RWPE2 (cell line): ENCODE measurements around the gene FOXN3.

Experiments used
- ATAC-seq: fragments of 200-7000 bp; cut with Tn5 transposase; 3 replicates; pipeline ENCODE4 v1.9.1; 2021; ENCODE audit warnings: low read depth
- DNase-seq: peaks from one replicate; pipeline ENCODE4 v3.0.0-alpha.2; 2020; ENCODE audit warnings: low spot score
- H3K27ac ChIP-seq: fragments of 450-650 bp; 2 replicates; pipeline ENCODE4 v1.5.1; 2017; ENCODE audit warnings: mild to moderate bottlenecking; ENCODE audit not compliant: poor library complexity, severe bottlenecking
- H3K27me3 ChIP-seq: fragments of 250-450 bp; sonication (Bioruptor Pico); 2 replicates; pipeline ENCODE4 v1.5.1; 2021; ENCODE audit warnings: mild to moderate bottlenecking, moderate library complexity; ENCODE audit not compliant: insufficient read depth, poor library complexity, severe bottlenecking
- H3K36me3 ChIP-seq: fragments of 250-450 bp; sonication (Bioruptor Pico); 2 replicates; pipeline ENCODE4 v1.5.1; 2020; ENCODE audit warnings: low read depth, mild to moderate bottlenecking, moderate library complexity
- H3K4me1 ChIP-seq: fragments of 250-450 bp; sonication (Bioruptor Pico); 2 replicates; pipeline ENCODE4 v1.5.1; 2021; ENCODE audit warnings: mild to moderate bottlenecking, moderate library complexity; ENCODE audit not compliant: insufficient read depth, poor library complexity, severe bottlenecking
- H3K4me3 ChIP-seq: fragments of 250-450 bp; sonication (Bioruptor Pico); 2 replicates; pipeline ENCODE4 v1.5.1; 2021; ENCODE audit warnings: mild to moderate bottlenecking, moderate library complexity; ENCODE audit not compliant: severe bottlenecking
- H3K9me3 ChIP-seq: fragments of 250-450 bp; sonication (Bioruptor Pico); 2 replicates; pipeline ENCODE4 v1.5.1; 2021; ENCODE audit warnings: mild to moderate bottlenecking, moderate library complexity; ENCODE audit not compliant: severe bottlenecking
- CTCF ChIP-seq: fragments of 450-650 bp; IDR thresholded peaks from one replicate; pipeline ENCODE4 v1.5.1; 2017; ENCODE audit warnings: mild to moderate bottlenecking, moderate library complexity; ENCODE audit not compliant: poor library complexity, severe bottlenecking

The FOXN3 gene

DNA sequence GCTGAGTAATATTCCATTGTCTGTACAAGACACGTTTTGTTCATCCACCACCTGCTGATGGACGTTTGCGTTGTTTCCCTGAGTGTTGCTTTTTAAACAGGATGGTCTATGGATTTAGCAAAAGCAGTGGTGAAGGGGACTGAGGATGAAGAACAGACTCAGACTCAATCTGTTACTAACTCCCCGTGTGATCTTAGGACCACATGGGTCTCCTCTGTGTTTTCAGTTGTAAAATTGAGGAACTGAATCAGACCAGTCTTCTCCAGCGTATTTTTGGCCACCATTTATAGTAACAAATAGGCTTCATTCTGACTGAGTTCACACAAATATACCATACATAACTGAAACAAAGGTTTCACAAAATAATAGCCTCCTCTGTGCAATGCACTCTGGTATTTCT, 85.6 kb downstream of the FOXN3 start:
- ATAC-seq (no peak), DNase-seq (no peak)
- Histone ChIP-seq H3K4me3 (no peak overlapping the region), H3K27ac (no peak overlapping the region), H3K9me3 (no peaks in the 10 kb centered on the region), H3K27me3 (no peaks in the 10 kb centered on the region), H3K4me1 (no peaks in the 10 kb centered on the region), H3K36me3 (no peaks in the 10 kb centered on the region)
- no peak for TF ChIP-seq CTCF

DNA sequence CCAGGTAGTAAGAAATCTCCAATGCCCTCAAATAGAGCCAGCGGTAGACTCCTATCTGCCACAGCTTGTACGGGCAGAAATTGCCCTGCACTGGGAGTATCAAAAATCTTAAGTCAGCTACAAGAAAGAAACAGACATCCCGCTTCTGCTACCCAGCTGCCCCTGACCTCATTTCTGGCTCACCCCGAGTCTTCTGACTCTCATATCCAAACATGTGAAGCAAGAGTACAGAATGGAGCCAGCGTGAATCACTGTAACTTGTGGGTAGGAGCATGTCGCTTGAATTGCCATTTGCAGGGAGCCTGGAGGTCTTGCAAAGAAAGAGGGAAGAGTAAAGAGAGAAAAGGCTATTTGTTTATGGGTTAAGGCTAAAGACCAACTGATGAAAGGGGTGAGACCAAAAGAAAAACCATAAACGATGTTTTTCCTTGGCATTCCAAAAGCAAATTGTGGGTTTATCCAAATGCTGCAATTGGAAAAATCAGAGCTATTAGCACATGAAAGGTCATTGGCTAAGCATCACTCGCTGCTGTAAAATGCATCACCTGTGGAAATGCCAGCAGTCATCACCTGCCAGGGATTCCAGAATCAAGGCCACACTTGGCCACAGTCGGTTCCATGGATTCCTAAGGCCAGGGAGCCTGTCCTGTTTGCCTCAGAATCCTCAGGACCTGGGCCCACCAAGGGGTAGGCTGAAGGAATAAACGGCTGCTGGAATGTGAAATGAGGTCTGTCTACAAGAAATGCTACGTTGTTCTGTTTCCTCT, 86.6 kb downstream of the FOXN3 start:
- no peak overlapping the region for H3K4me3 ChIP-seq
- H3K4me1 ChIP-seq: no peaks in the 10 kb centered on the region
- no peaks in the 10 kb centered on the region for H3K36me3 ChIP-seq
- no peak for TF ChIP-seq CTCF
- no peak for DNase-seq
- H3K27ac ChIP-seq: no peak overlapping the region
- H3K9me3 ChIP-seq: no peaks in the 10 kb centered on the region
- no peak for ATAC-seq
- H3K27me3 ChIP-seq: no peaks in the 10 kb centered on the region

GRCh38 chr14:89327771-89328212, 89.2 kb downstream of the FOXN3 start:
- TF ChIP-seq CTCF: no peak
- H3K4me1 ChIP-seq: no peaks in the 10 kb centered on the region
- no peaks in the 10 kb centered on the region for H3K36me3 ChIP-seq
- ATAC-seq (0 out of 3 replicates have a peak, but pooled peaks have one; percentile 33), DNase-seq (no peak)
- H3K27me3 ChIP-seq: no peaks in the 10 kb centered on the region
- H3K4me3 ChIP-seq: no peak overlapping the region
- H3K27ac ChIP-seq: no peak overlapping the region
- H3K9me3 ChIP-seq: no peaks in the 10 kb centered on the region

DNA sequence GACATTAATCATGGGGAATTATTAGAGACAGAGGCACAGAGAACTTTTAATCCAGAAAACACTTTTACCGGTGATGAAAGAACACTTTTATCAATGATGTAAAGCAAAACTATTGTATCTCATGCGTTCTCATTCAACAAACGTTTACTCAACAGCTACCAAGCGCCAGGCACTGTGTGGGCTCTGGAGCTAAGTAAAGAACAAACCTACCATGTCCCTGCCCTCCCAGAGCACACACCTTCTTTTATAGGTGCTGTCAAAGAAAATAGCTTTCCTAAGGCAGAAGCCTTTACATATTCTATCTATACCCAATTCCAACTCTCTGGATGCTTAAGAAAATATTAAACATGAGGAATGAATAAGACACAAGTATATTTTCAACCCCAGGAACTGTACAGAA, 91.1 kb downstream of the FOXN3 start:
- no peak for TF ChIP-seq CTCF
- ATAC-seq: no peak

GRCh38 chr14:89325299-89325883, 91.6 kb downstream of the FOXN3 start:
- Histone ChIP-seq H3K4me1 (no peaks in the 10 kb centered on the region), H3K36me3 (no peaks in the 10 kb centered on the region), H3K27ac (no peak overlapping the region), H3K9me3 (no peaks in the 10 kb centered on the region), H3K4me3 (no peak overlapping the region), H3K27me3 (no peaks in the 10 kb centered on the region)
- ATAC-seq (no peak), DNase-seq (no peak)
- TF ChIP-seq CTCF: no peak

More for the DNA sequence above, 91.1 kb downstream of the FOXN3 start:
- Histone ChIP-seq H3K27ac (no peak overlapping the region), H3K27me3 (no peaks in the 10 kb centered on the region), H3K36me3 (no peaks in the 10 kb centered on the region), H3K9me3 (no peaks in the 10 kb centered on the region), H3K4me1 (no peaks in the 10 kb centered on the region), H3K4me3 (no peak overlapping the region)
- DNase-seq: no peak
